Caco-2 (cell line): ENCODE data around the gene KLHL6. TPM values are rescaled to one million over a fixed set of nuclear protein-coding genes. Genes with fewer than 3 reads are reported as not detected.

Experiments used
- BruUV-seq: library from RNA; stranded (reverse); fragments of 400-500 nt; replicated peaks from 2 replicates; lab custom pipeline; 2021; lab: Mats Ljungman, UMichigan
- CTCF ChIA-PET: fragments of 300-600 bp; sonication (Branson Sonifier 250); formaldehyde crosslinking; loops from one replicate; lab custom pipeline; 2022; ENCODE audit warnings: antibody characterized with exemption; lab: Charles Lee
- POLR2A ChIA-PET: fragments of 300-600 bp; sonication (Branson Sonifier 250); formaldehyde crosslinking; loops from one replicate; lab custom pipeline; 2022; ENCODE audit warnings: antibody characterized with exemption; lab: Charles Lee
- DNase-seq, 2 experiments: peaks; one replicate each; pipeline versions ENCODE4 v3.0.0 to v3.0.0-alpha.2; 2020 to 2022
- H3K27me3 ChIP-seq: replicated peaks from 2 replicates; pipeline ENCODE4 v1.6.0; 2011; ENCODE audit warnings: low read length; ENCODE audit not compliant: control insufficient read depth, insufficient read depth
- H3K36me3 ChIP-seq: 2 replicates; pipeline ENCODE4 v1.5.1; 2011; ENCODE audit warnings: low read length; ENCODE audit not compliant: control insufficient read depth, insufficient read depth
- H3K4me1 ChIP-seq: fragments of 250-450 bp; sonication (Bioruptor Pico); 2 replicates; pipeline ENCODE4 v1.5.1; 2020; ENCODE audit warnings: mild to moderate bottlenecking
- H3K4me3 ChIP-seq: 2 replicates; pipeline ENCODE4 v1.5.1; 2011; ENCODE audit warnings: low read depth, mild to moderate bottlenecking, control low read depth, low read length
- H3K9me3 ChIP-seq: fragments of 250-450 bp; sonication (Bioruptor Pico); 2 replicates; pipeline ENCODE4 v1.5.1; 2020; ENCODE audit warnings: mild to moderate bottlenecking, moderate library complexity
- H3K27ac Mint-ChIP-seq: one replicate; pipeline ENCODE4 v1.8.0; 2022; ENCODE audit warnings: mixed read lengths; ENCODE audit not compliant: unreplicated experiment
- H3K27me3 Mint-ChIP-seq: one replicate; pipeline ENCODE4 v1.8.0; 2022; ENCODE audit warnings: mixed read lengths; ENCODE audit not compliant: insufficient read depth, unreplicated experiment
- H3K36me3 Mint-ChIP-seq: one replicate; pipeline ENCODE4 v1.8.0; 2022; ENCODE audit warnings: mild to moderate bottlenecking, mixed read lengths; ENCODE audit not compliant: insufficient read depth, unreplicated experiment
- H3K4me1 Mint-ChIP-seq: one replicate; pipeline ENCODE4 v1.8.0; 2022; ENCODE audit warnings: low read depth, mixed read lengths; ENCODE audit not compliant: unreplicated experiment
- H3K4me3 Mint-ChIP-seq: one replicate; pipeline ENCODE4 v1.8.0; 2022; ENCODE audit warnings: mild to moderate bottlenecking, moderate library complexity, mixed read lengths; ENCODE audit not compliant: unreplicated experiment
- H3K9me3 Mint-ChIP-seq: one replicate; pipeline ENCODE4 v1.8.0; 2022; ENCODE audit warnings: mixed read lengths; ENCODE audit not compliant: unreplicated experiment
- CTCF ChIP-seq, 2 experiments: fragments of 200-600 bp in 1 of 2; IDR thresholded peaks; 1 replicate in 1 of 2; 2 replicates in 1 of 2; pipeline versions ENCODE4 v1.5.1 to v1.8.0; 2011 to 2022; ENCODE audit warnings: antibody characterized with exemption in 1 of 2, control low read depth in 1 of 2, inconsistent platforms in 1 of 2, low read depth in 1 of 2, low read length in 1 of 2, mild to moderate bottlenecking in 1 of 2, moderate library complexity in 1 of 2; ENCODE audit not compliant: insufficient read depth in 1 of 2, severe bottlenecking in 1 of 2, unreplicated experiment in 1 of 2
- intact Hi-C: fragments of 100-400 bp; cut with micrococcal nuclease; formaldehyde crosslinking; loops from one replicate; pipeline ENCODE4 v1.10.0; 2022; ENCODE audit not compliant: unreplicated experiment
- total RNA-seq: library from RNA; stranded (reverse); gene quantifications from 2 replicates; pipeline ENCODE4 v1.2.3, GENCODE V29; 2022

The KLHL6 gene
- total RNA-seq, 1 experiment from 2014 or later: not detected

GRCh38 chr3:183507551-183507950, 48.0 kb downstream of the KLHL6 start:
- TF ChIP-seq CTCF (IDR thresholded peaks at IDR 0.05; ENCODE audit: insufficient read depth in 1 of 2, low read depth in 1 of 2, low read length in 1 of 2, severe bottlenecking in 1 of 2, unreplicated experiment in 1 of 2): no peak
- no peaks in the 10 kb centered on the region for H3K36me3 Mint-ChIP-seq
- H3K27me3 Mint-ChIP-seq: no peaks in the 10 kb centered on the region
- no peak overlapping the region for H3K27ac Mint-ChIP-seq
- no peak for DNase-seq
- H3K4me3 ChIP-seq: no peak overlapping the region
- intact Hi-C loops: no loop called here
- H3K4me1 Mint-ChIP-seq: no peaks in the 10 kb centered on the region
- no peaks in the 10 kb centered on the region for H3K9me3 ChIP-seq
- no TSS peak for BruUV-seq
- no peaks in the 10 kb centered on the region for H3K4me1 ChIP-seq
- H3K9me3 Mint-ChIP-seq: no peaks in the 10 kb centered on the region
- no peaks in the 10 kb centered on the region for H3K27me3 ChIP-seq
- H3K4me3 Mint-ChIP-seq: no peak overlapping the region
- ChIA-PET CTCF (interaction anchor here (0.6 kb wide), 1 partner anchor 264 kb away, joined by 7 read pairs; no protein-coding TSS in a partner anchor), POLR2A (no interaction called here)
- no peaks in the 10 kb centered on the region for H3K36me3 ChIP-seq

- Histone ChIP-seq H3K4me1 (no peaks in the 10 kb centered on the region), H3K36me3 (no peaks in the 10 kb centered on the region), H3K4me3 (no peak overlapping the region), H3K9me3 (no peaks in the 10 kb centered on the region), H3K27me3 (no peaks in the 10 kb centered on the region)
- Mint-ChIP-seq H3K9me3 (no peaks in the 10 kb centered on the region), H3K4me3 (no peak overlapping the region), H3K4me1 (no peaks in the 10 kb centered on the region), H3K36me3 (no peaks in the 10 kb centered on the region), H3K27me3 (no peaks in the 10 kb centered on the region), H3K27ac (no peak overlapping the region)
- intact Hi-C loops: no loop called here
- TF ChIP-seq CTCF (IDR thresholded peaks at IDR 0.05; ENCODE audit: insufficient read depth in 1 of 2, low read depth in 1 of 2, low read length in 1 of 2, severe bottlenecking in 1 of 2, unreplicated experiment in 1 of 2): no peak
- CTCF ChIA-PET: no interaction called here
- POLR2A ChIA-PET: no interaction called here
- BruUV-seq: no TSS peak
- no peak for DNase-seq
Observed at GRCh38 chr3:183506674-183507320, 48.7 kb downstream of the KLHL6 start.

DNA sequence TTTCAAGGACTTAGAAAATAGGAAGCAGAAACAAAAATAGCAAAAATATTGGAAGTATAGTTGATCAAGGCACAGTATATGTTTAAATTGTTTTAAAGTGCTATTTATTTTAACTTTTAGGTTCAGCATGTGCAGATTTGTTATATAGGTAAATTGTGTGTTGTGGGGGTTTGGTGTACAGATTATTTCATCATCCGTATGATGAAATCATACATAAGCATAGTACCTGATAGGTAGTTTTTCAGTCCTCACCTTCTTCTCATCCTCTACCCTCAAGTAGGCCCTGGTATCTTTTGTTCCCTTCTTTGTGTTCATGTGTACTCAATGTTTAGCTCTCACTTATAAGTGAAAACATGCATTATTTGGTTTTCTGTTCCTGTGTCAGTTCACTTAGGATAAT, 50.9 kb downstream of the KLHL6 start:
- H3K4me1 ChIP-seq: no peaks in the 10 kb centered on the region
- CTCF ChIA-PET: no interaction called here
- POLR2A ChIA-PET: no interaction called here
- no peaks in the 10 kb centered on the region for H3K36me3 ChIP-seq
- TF ChIP-seq CTCF (IDR thresholded peaks at IDR 0.05; ENCODE audit: insufficient read depth in 1 of 2, low read depth in 1 of 2, low read length in 1 of 2, severe bottlenecking in 1 of 2, unreplicated experiment in 1 of 2): no peak
- Mint-ChIP-seq H3K4me1 (no peaks in the 10 kb centered on the region), H3K9me3 (no peaks in the 10 kb centered on the region), H3K27me3 (no peaks in the 10 kb centered on the region), H3K36me3 (no peaks in the 10 kb centered on the region), H3K27ac (no peak overlapping the region), H3K4me3 (no peak overlapping the region)
- DNase-seq: no peak
- intact Hi-C loops: loop anchor here (5.0 kb wide), 1 partner anchor 43 kb away; no protein-coding TSS in a partner anchor
- H3K4me3 ChIP-seq: no peak overlapping the region
- H3K27me3 ChIP-seq: no peaks in the 10 kb centered on the region
- H3K9me3 ChIP-seq: no peaks in the 10 kb centered on the region
- BruUV-seq: no TSS peak
